Activated CD4-positive, alpha-beta T cell treated with anti-CD3 and anti-CD28 coated beads, Interleukin-2, amount 10 ng/mL, durations not matched to agents 7 days and 5 days (primary cell): ENCODE results near the gene RIPOR3. TPM values are rescaled to one million over a fixed set of nuclear protein-coding genes. Genes with fewer than 3 reads are reported as not detected.

ENCODE experiments used
- CTCF ChIA-PET: fragments of 350-600 bp; sonication (Branson Sonifier 250); formaldehyde crosslinking; loops from one replicate; lab custom pipeline; 2021; ENCODE audit warnings: antibody characterized with exemption; lab: Charles Lee
- POLR2A ChIA-PET: fragments of 350-600 bp; sonication (Branson Sonifier 250); formaldehyde crosslinking; loops from one replicate; lab custom pipeline; 2021; ENCODE audit warnings: antibody characterized with exemption; lab: Charles Lee
- DNase-seq: peaks from one replicate; pipeline ENCODE4 v3.0.0-alpha.2; 2020
- H3K27ac Mint-ChIP-seq: one replicate; pipeline ENCODE4 v1.8.0; 2021; ENCODE audit warnings: mild to moderate bottlenecking, moderate library complexity, mixed read lengths
- H3K27me3 Mint-ChIP-seq: one replicate; pipeline ENCODE4 v1.8.0; 2021; ENCODE audit warnings: mixed read lengths
- H3K36me3 Mint-ChIP-seq: one replicate; pipeline ENCODE4 v1.8.0; 2021; ENCODE audit warnings: low read depth, mixed read lengths
- H3K4me1 Mint-ChIP-seq: one replicate; pipeline ENCODE4 v1.8.0; 2021; ENCODE audit warnings: mixed read lengths
- H3K4me3 Mint-ChIP-seq: one replicate; pipeline ENCODE4 v1.8.0; 2021; ENCODE audit warnings: mild to moderate bottlenecking, moderate library complexity, mixed read lengths
- H3K9me3 Mint-ChIP-seq: one replicate; pipeline ENCODE4 v1.8.0; 2021; ENCODE audit warnings: mixed read lengths
- total RNA-seq, 2 experiments: library from RNA; stranded (reverse); gene quantifications; one replicate each; pipeline ENCODE4 v1.2.3, GENCODE V29; 2021

RIPOR3 gene
- total RNA-seq, 2 experiments from 2014 or later: not detected

- no peak for DNase-seq
- Mint-ChIP-seq H3K36me3 (no peaks in the 10 kb centered on the region), H3K27me3 (no peaks in the 10 kb centered on the region), H3K27ac (no peak overlapping the region), H3K4me3 (no peak overlapping the region), H3K4me1 (no peaks in the 10 kb centered on the region), H3K9me3 (peaks cover 11% of the 10 kb centered on the region)
- ChIA-PET POLR2A (no interaction called here), CTCF (no interaction called here)
These were observed 72.8 kb downstream of the RIPOR3 start for GRCh38 chr20:50618537-50618936.

GRCh38 chr20:50617022-50617421, 74.3 kb downstream of the RIPOR3 start:
- no peak for DNase-seq
- CTCF ChIA-PET: interaction anchor here (0.6 kb wide), 1 partner anchor 35 kb away, joined by 3 read pairs; no protein-coding TSS in a partner anchor
- Mint-ChIP-seq H3K9me3 (peaks cover 11% of the 10 kb centered on the region), H3K27me3 (peaks cover 2% of the 10 kb centered on the region), H3K4me1 (no peaks in the 10 kb centered on the region), H3K27ac (no peak overlapping the region), H3K36me3 (no peaks in the 10 kb centered on the region), H3K4me3 (no peak overlapping the region)
- POLR2A ChIA-PET: no interaction called here

- H3K4me1 Mint-ChIP-seq: no peaks in the 10 kb centered on the region
- CTCF ChIA-PET: no interaction called here
These were observed 75.9 kb downstream of the RIPOR3 start for GRCh38 chr20:50615407-50615806.

GRCh38 chr20:50613438-50614169, 77.7 kb downstream of the RIPOR3 start:
- no peak for DNase-seq
- Mint-ChIP-seq H3K4me1 (no peaks in the 10 kb centered on the region), H3K27me3 (peaks cover 2% of the 10 kb centered on the region), H3K9me3 (no peaks in the 10 kb centered on the region), H3K36me3 (no peaks in the 10 kb centered on the region), H3K4me3 (no peak overlapping the region), H3K27ac (no peak overlapping the region)
- POLR2A ChIA-PET: no interaction called here
- CTCF ChIA-PET: interaction anchor here (1.4 kb wide), 1 partner anchor 9 kb away, joined by 3 read pairs; no protein-coding TSS in a partner anchor

More at GRCh38 chr20:50615407-50615806, 75.9 kb downstream of the RIPOR3 start:
- H3K27me3 Mint-ChIP-seq: peaks cover 2% of the 10 kb centered on the region
- POLR2A ChIA-PET: no interaction called here
- no peaks in the 10 kb centered on the region for H3K9me3 Mint-ChIP-seq
- no peak overlapping the region for H3K4me3 Mint-ChIP-seq
- DNase-seq: no peak
- no peaks in the 10 kb centered on the region for H3K36me3 Mint-ChIP-seq
- no peak overlapping the region for H3K27ac Mint-ChIP-seq

- H3K27ac Mint-ChIP-seq: no peak overlapping the region
These were observed 80.1 kb downstream of the RIPOR3 start for GRCh38 chr20:50611128-50611810.

GRCh38 chr20:50610212-50610718, 81.1 kb downstream of the RIPOR3 start:
- no peak for DNase-seq
- Mint-ChIP-seq H3K4me1 (no peaks in the 10 kb centered on the region), H3K27ac (no peak overlapping the region), H3K9me3 (no peaks in the 10 kb centered on the region), H3K36me3 (no peaks in the 10 kb centered on the region), H3K27me3 (peaks cover 2% of the 10 kb centered on the region), H3K4me3 (no peak overlapping the region)
- ChIA-PET CTCF (interaction anchor here (0.6 kb wide), 2 partner anchors 234 to 802 kb away, joined by 3 read pairs; no protein-coding TSS in a partner anchor), POLR2A (no interaction called here)

More at GRCh38 chr20:50611128-50611810, 80.1 kb downstream of the RIPOR3 start:
- Mint-ChIP-seq H3K27me3 (peaks cover 2% of the 10 kb centered on the region), H3K4me1 (no peaks in the 10 kb centered on the region), H3K9me3 (no peaks in the 10 kb centered on the region), H3K4me3 (no peak overlapping the region), H3K36me3 (no peaks in the 10 kb centered on the region)
- no peak for DNase-seq
- POLR2A ChIA-PET: no interaction called here
- CTCF ChIA-PET: no interaction called here

GRCh38 chr20:50609438-50609989, 81.8 kb downstream of the RIPOR3 start:
- no peak overlapping the region for H3K27ac Mint-ChIP-seq
- H3K9me3 Mint-ChIP-seq: no peaks in the 10 kb centered on the region
- H3K36me3 Mint-ChIP-seq: no peaks in the 10 kb centered on the region
- no peak for DNase-seq
- H3K4me3 Mint-ChIP-seq: no peak overlapping the region
- H3K27me3 Mint-ChIP-seq: peaks cover 2% of the 10 kb centered on the region
- H3K4me1 Mint-ChIP-seq: no peaks in the 10 kb centered on the region
- POLR2A ChIA-PET: no interaction called here
- CTCF ChIA-PET: interaction anchor here (0.6 kb wide), 2 partner anchors 235 to 801 kb away, joined by 3 read pairs; no protein-coding TSS in a partner anchor

- Mint-ChIP-seq H3K9me3 (no peaks in the 10 kb centered on the region), H3K36me3 (no peaks in the 10 kb centered on the region), H3K4me1 (no peaks in the 10 kb centered on the region), H3K4me3 (no peak overlapping the region), H3K27me3 (peaks cover 2% of the 10 kb centered on the region), H3K27ac (no peak overlapping the region)
- POLR2A ChIA-PET: no interaction called here
- no peak for DNase-seq
- CTCF ChIA-PET: no interaction called here
These were observed 82.6 kb downstream of the RIPOR3 start for GRCh38 chr20:50608750-50609104.

- ChIA-PET POLR2A (no interaction called here), CTCF (no interaction called here)
- Mint-ChIP-seq H3K4me1 (no peaks in the 10 kb centered on the region), H3K4me3 (no peak overlapping the region), H3K9me3 (no peaks in the 10 kb centered on the region), H3K36me3 (no peaks in the 10 kb centered on the region), H3K27me3 (peaks cover 2% of the 10 kb centered on the region), H3K27ac (no peak overlapping the region)
- DNase-seq: no peak
These were observed 83.2 kb downstream of the RIPOR3 start for GRCh38 chr20:50607850-50608749.

GRCh38 chr20:50607436-50607835, 83.9 kb downstream of the RIPOR3 start:
- no peak overlapping the region for H3K4me3 Mint-ChIP-seq
- H3K36me3 Mint-ChIP-seq: no peaks in the 10 kb centered on the region
- H3K4me1 Mint-ChIP-seq: peaks cover 3% of the 10 kb centered on the region
- H3K27me3 Mint-ChIP-seq: peaks cover 1% of the 10 kb centered on the region
- no peaks in the 10 kb centered on the region for H3K9me3 Mint-ChIP-seq
- CTCF ChIA-PET: no interaction called here
- POLR2A ChIA-PET: no interaction called here
- DNase-seq: no peak
- no peak overlapping the region for H3K27ac Mint-ChIP-seq

- Mint-ChIP-seq H3K27me3 (peaks cover 2% of the 10 kb centered on the region), H3K4me1 (peaks cover 3% of the 10 kb centered on the region), H3K9me3 (no peaks in the 10 kb centered on the region), H3K36me3 (no peaks in the 10 kb centered on the region), H3K4me3 (no peak overlapping the region), H3K27ac (no peak overlapping the region)
- POLR2A ChIA-PET: interaction anchor here (0.6 kb wide), 1 partner anchor 685 kb away, joined by 3 read pairs; no protein-coding TSS in a partner anchor
- CTCF ChIA-PET: interaction anchor here (1.2 to 1.5 kb wide), 3 partner anchors 9 to 24 kb away, joined by 3 to 5 read pairs (median 3); no protein-coding TSS in a partner anchor
- no peak for DNase-seq
These were observed 86.2 kb downstream of the RIPOR3 start for GRCh38 chr20:50605136-50605535.

GRCh38 chr20:50604451-50604850, 86.9 kb downstream of the RIPOR3 start:
- H3K4me3 Mint-ChIP-seq: no peak overlapping the region
- POLR2A ChIA-PET: no interaction called here
- H3K27ac Mint-ChIP-seq: no peak overlapping the region
- no peak for DNase-seq
- H3K4me1 Mint-ChIP-seq: peaks cover 3% of the 10 kb centered on the region
- no peaks in the 10 kb centered on the region for H3K36me3 Mint-ChIP-seq
- no peaks in the 10 kb centered on the region for H3K9me3 Mint-ChIP-seq
- peaks cover 3% of the 10 kb centered on the region for H3K27me3 Mint-ChIP-seq
- CTCF ChIA-PET: interaction anchor here (1.2 to 1.5 kb wide), 3 partner anchors 9 to 25 kb away, joined by 3 to 5 read pairs (median 3); no protein-coding TSS in a partner anchor
